K562 (cell line): Measurements from ENCODE around the gene TBX1. TPM values are rescaled to one million over a fixed set of nuclear protein-coding genes. Genes with fewer than 3 reads are reported as not detected.

ENCODE experiments used
- BACH1 ChIP-seq: fragments of 200-800 bp; sonication (Bioruptor generic); IDR thresholded peaks from 2 replicates; pipeline ENCODE4 v1.6.1; 2016; ENCODE audit warnings: missing genetic modification characterization, missing compliant biosample characterization
- CBX1 ChIP-seq: sonication (generic); IDR thresholded peaks from 2 replicates; pipeline ENCODE4 v1.6.1; 2016; ENCODE audit warnings: antibody characterized with exemption, low read depth, mild to moderate bottlenecking
- CHAMP1 ChIP-seq: fragments of 450-650 bp; IDR thresholded peaks from 2 replicates; pipeline ENCODE4 v1.6.1; 2016; ENCODE audit warnings: mild to moderate bottlenecking
- CXXC5 ChIP-seq: fragments of 250-450 bp; sonication (Bioruptor Pico); IDR thresholded peaks from 2 replicates; pipeline ENCODE4 v1.8.0; 2022; ENCODE audit warnings: inconsistent platforms, mild to moderate bottlenecking, moderate library complexity
- DNMT1 ChIP-seq: fragments of 450-650 bp; IDR thresholded peaks from 2 replicates; pipeline ENCODE4 v1.6.1; 2016; ENCODE audit warnings: antibody characterized with exemption, mild to moderate bottlenecking
- EHMT2 ChIP-seq: fragments of 450-650 bp; IDR thresholded peaks from 2 replicates; pipeline ENCODE4 v1.6.1; 2018; ENCODE audit warnings: antibody characterized with exemption
- FIP1L1 ChIP-seq: fragments of 200-400 bp; formaldehyde crosslinking; IDR thresholded peaks from 2 replicates; pipeline ENCODE4 v1.6.1; 2018; ENCODE audit warnings: mild to moderate bottlenecking, low read depth, low read length; ENCODE audit not compliant: poor library complexity, severe bottlenecking
- HMBOX1 ChIP-seq: sonication (generic); IDR thresholded peaks from 2 replicates; pipeline ENCODE4 v1.6.1; 2016
- HOXB6 ChIP-seq: fragments of 250-450 bp; sonication (Bioruptor Pico); IDR thresholded peaks from 2 replicates; pipeline ENCODE4 v1.5.1; 2022; ENCODE audit warnings: mild to moderate bottlenecking, borderline replicate concordance
- IRF9 ChIP-seq: fragments of 450-650 bp; IDR thresholded peaks from 2 replicates; pipeline ENCODE4 v1.6.1; 2016; ENCODE audit warnings: missing biosample characterization, missing genetic modification characterization
- NR3C1 ChIP-seq: sonication (generic); formaldehyde crosslinking; IDR thresholded peaks from 2 replicates; pipeline ENCODE4 v1.8.1; 2022; ENCODE audit warnings: missing genetic modification reagents
- STAT5A ChIP-seq: IDR thresholded peaks from 2 replicates; pipeline ENCODE4 v1.6.1; 2012; ENCODE audit warnings: low read length, inconsistent platforms, borderline replicate concordance
- TAF9B ChIP-seq: fragments of 450-650 bp; IDR thresholded peaks from 2 replicates; pipeline ENCODE4 v1.6.1; 2018; ENCODE audit warnings: mild to moderate bottlenecking; ENCODE audit not compliant: partially characterized antibody
- TCFL5 ChIP-seq: fragments of 250-450 bp; sonication (Bioruptor Pico); conservative IDR thresholded peaks from 2 replicates; pipeline ENCODE4 v1.6.1; 2021; ENCODE audit warnings: mild to moderate bottlenecking, moderate library complexity, matching md5 sums
- ZFP30 ChIP-seq: fragments of 250-450 bp; sonication (Bioruptor Pico); IDR thresholded peaks from 2 replicates; pipeline ENCODE4 v1.8.0; 2022; ENCODE audit warnings: moderate library complexity, mild to moderate bottlenecking, inconsistent platforms, borderline replicate concordance
- ZNF347 ChIP-seq: fragments of 450-650 bp; formaldehyde crosslinking; IDR thresholded peaks from 2 replicates; pipeline ENCODE4 v1.4.0; 2020; ENCODE audit warnings: low read depth, mild to moderate bottlenecking, moderate library complexity
- ZNF507 ChIP-seq: conservative IDR thresholded peaks from 2 replicates; pipeline ENCODE4 v1.6.1; 2017; ENCODE audit warnings: missing genetic modification characterization, missing compliant biosample characterization
- ZNF695 ChIP-seq: fragments of 450-650 bp; formaldehyde crosslinking; IDR thresholded peaks from 2 replicates; pipeline ENCODE4 v1.4.0; 2020; ENCODE audit warnings: mild to moderate bottlenecking, moderate library complexity
- ZNF707 ChIP-seq: fragments of 250-450 bp; sonication (Bioruptor Pico); conservative IDR thresholded peaks from 2 replicates; pipeline ENCODE4 v1.8.0; 2022; ENCODE audit warnings: inconsistent platforms, mild to moderate bottlenecking, moderate library complexity
- ZNF79 ChIP-seq: fragments of 250-450 bp; sonication (Bioruptor Pico); IDR thresholded peaks from 2 replicates; pipeline ENCODE4 v1.4.0; 2020; ENCODE audit warnings: low read depth, mild to moderate bottlenecking, moderate library complexity
- polyA plus RNA-seq, 8 experiments: library from polyadenylated mRNA; depleted of rRNA in 4 of 8; stranded (reverse) in 5 of 8; unstranded in 3 of 8; fragments of >200 nt; fragmentation: Nextera tagmentation in 2 of 8; fragmentation: Illumina TruSeq in 1 of 8; extraction: Ambion mirVana in 2 of 8; extraction: Trizol in 1 of 8; gene quantifications; 2 replicates each; pipeline versions ENCODE4 v1.2.1 to v1.2.3, GENCODE V29; 2011 to 2014; ENCODE audit warnings: inconsistent platforms in 1 of 8, missing spikeins in 1 of 8
- total RNA-seq, 7 experiments: library from RNA; depleted of rRNA in 6 of 7; stranded (reverse); fragments of >200 nt in 6 of 7; fragmentation: Illumina TruSeq in 2 of 7; extraction: Trizol in 2 of 7; gene quantifications; 2 replicates each; pipeline versions ENCODE4 v1.2.1 to v1.2.3, GENCODE V29; 2011 to 2021; ENCODE audit warnings: low replicate concordance in 1 of 7
- TF ChIP-seq, protein P1 (sequence below), 3 experiments: fragments of 200-800 bp in 1 of 3; sonication (Bioruptor generic) in 1 of 3; sonication (generic) in 1 of 3; formaldehyde crosslinking in 1 of 3; IDR thresholded peaks; 2 replicates each; pipeline versions ENCODE4 v1.6.1 to v1.8.0; 2016 to 2022; ENCODE audit warnings: mild to moderate bottlenecking in 2 of 3, missing compliant biosample characterization in 2 of 3, missing genetic modification characterization in 2 of 3, missing genetic modification reagents in 1 of 3
- TF ChIP-seq, protein P2 (sequence below): sonication (generic); formaldehyde crosslinking; IDR thresholded peaks from 2 replicates; pipeline ENCODE4 v1.8.0; 2022; ENCODE audit warnings: mild to moderate bottlenecking, missing genetic modification reagents

The TBX1 gene
- total and polyA plus RNA-seq, 9 of the 15 experiments (the other 6 are each of a cell fraction or from before 2014, with no cell fraction given): 0.07 to 35.0 (median 3.9) TPM

DNA sequence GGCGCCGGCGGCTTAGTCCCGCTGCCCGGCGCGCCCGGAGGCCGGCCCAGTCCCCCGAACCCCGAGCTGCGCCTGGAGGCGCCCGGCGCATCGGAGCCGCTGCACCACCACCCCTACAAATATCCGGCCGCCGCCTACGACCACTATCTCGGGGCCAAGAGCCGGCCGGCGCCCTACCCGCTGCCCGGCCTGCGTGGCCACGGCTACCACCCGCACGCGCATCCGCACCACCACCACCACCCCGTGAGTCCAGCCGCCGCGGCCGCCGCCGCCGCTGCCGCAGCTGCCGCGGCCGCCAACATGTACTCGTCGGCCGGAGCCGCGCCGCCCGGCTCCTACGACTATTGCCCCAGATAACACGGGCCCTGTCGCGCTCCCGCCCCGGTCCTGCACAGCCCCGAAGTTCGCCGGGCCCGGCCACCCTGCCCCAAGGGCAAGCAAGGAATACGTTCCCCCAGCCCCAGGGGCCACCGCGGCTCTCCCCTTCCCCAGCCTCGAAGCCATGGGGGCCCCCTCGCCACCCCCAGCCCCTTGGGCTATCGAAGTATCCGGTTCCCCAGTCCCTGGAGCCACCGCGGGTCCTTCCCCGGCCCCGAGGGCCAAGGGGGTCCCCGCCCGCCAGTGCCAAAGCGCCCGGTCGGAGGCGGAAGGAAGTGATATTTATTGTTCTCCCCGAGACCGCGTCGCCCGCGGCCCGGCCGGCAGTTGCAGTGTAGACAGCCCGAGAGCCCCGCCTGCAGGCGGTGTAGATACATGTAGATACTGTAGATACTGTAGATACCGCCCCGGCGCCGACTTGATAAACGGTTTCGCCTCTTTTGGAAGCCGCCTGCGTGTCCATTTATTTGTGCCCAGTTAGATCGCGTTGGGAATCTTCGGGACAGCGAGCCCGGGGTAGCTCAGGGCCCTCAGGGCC lies 6.2 kb downstream of the TBX1 start (continued):
- TF ChIP-seq CHAMP1: no peak
- TF ChIP-seq HMBOX1: no peak
- TF ChIP-seq HOXB6 (CRISPR knock-in tag): no peak
- TF ChIP-seq, protein P1, sequence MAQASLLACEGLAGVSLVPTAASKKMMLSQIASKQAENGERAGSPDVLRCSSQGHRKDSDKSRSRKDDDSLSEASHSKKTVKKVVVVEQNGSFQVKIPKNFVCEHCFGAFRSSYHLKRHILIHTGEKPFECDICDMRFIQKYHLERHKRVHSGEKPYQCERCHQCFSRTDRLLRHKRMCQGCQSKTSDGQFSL (CRISPR knock-in tag; IDR thresholded peaks at IDR 0.05): no peak
- TF ChIP-seq, protein P1 (tag; IDR thresholded peaks at IDR 0.05): no peak
- no peak for TF ChIP-seq STAT5A
- TF ChIP-seq NR3C1 (CRISPR knock-in tag): no peak
- no peak for TF ChIP-seq BACH1 (tag)
- TF ChIP-seq TAF9B: no peak
- no peak for TF ChIP-seq ZFP30
- TF ChIP-seq ZNF347 (CRISPR knock-in tag): no peak
- TF ChIP-seq ZNF695: no peak
- 0 out of 2 replicates have a peak, but pooled peaks have one; percentile 47 for TF ChIP-seq ZNF707 (CRISPR knock-in tag)
- no peak for TF ChIP-seq TCFL5 (CRISPR knock-in tag)
- peak; percentile 75 for TF ChIP-seq CXXC5
- TF ChIP-seq EHMT2: no peak
- no peak for TF ChIP-seq CBX1
- no peak for TF ChIP-seq ZNF507
- TF ChIP-seq ZNF79: no peak
- TF ChIP-seq IRF9: no peak
- no peak for TF ChIP-seq DNMT1
- peak; percentile 29 for TF ChIP-seq FIP1L1
- TF ChIP-seq, protein P2, sequence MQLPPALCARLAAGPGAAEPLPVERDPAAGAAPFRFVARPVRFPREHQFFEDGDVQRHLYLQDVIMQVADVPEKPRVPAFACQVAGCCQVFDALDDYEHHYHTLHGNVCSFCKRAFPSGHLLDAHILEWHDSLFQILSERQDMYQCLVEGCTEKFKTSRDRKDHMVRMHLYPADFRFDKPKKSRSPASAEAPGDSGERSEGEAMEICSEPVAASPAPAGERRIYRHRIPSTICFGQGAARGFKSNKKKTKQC (CRISPR knock-in tag): no peak
